ENCODE results near the gene CCDC40. TPM values are rescaled to one million over a fixed set of nuclear protein-coding genes. Genes with fewer than 3 reads are reported as not detected.

CCDC40 gene
- total and polyA plus RNA-seq, 2 of the 13 experiments (the other 11 are each of a cell fraction or from before 2014, with no cell fraction given), result 4.1 to 5.5 TPM

DNA sequence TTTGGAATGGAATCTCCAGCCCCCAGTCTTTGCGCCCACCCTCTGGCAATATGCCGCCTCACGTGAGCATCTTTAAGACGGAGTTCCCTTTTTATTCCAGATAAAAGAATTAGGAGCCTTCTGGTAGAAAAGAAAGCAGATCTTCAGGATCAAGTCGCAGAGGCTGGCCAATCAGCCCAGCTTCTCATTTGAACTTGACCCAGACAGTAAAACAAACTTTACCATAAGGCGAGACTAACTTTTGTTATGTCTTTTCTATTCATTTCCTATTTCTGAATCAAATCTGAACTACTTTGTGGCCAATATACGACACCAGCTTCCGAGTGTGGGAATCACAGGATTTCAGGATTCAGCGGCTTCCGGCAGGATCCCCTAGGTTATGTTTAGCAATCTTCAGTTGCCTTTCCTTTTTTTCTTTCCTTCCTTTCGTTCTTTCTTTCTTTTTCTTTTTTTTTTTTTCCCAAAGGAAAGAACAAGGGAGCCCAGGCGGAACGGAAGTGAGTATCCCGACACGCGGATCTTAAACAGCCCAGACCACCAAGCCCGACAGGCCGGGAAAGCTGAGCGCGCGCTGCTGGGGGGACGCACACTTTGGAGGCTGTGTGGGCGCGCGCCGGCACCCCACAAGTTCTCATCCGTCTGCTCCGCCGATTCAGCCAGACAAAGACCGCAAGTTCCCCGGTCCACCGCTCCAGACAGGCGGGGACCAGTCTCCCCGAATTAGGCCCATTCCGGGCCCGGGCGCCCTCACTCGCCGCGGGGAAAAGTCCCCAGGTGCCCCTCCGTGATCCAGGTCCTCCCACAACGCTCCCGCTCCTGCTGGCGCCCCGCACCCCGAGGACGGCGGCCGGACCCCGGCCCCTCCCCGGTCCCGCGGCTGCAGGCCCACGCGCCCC, 1.4 kb upstream of the CCDC40 start (continued):
- TF ChIP-seq, protein P1, sequence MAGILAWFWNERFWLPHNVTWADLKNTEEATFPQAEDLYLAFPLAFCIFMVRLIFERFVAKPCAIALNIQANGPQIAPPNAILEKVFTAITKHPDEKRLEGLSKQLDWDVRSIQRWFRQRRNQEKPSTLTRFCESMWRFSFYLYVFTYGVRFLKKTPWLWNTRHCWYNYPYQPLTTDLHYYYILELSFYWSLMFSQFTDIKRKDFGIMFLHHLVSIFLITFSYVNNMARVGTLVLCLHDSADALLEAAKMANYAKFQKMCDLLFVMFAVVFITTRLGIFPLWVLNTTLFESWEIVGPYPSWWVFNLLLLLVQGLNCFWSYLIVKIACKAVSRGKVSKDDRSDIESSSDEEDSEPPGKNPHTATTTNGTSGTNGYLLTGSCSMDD (CRISPR knock-in tag; IDR thresholded peaks at IDR 0.05), result no peak
- TF ChIP-seq KLF16 (CRISPR knock-in tag; IDR thresholded peaks at IDR 0.05) (no peak), BRD4 (CRISPR knock-in tag; IDR thresholded peaks at IDR 0.05) (no peak), SP5 (CRISPR knock-in tag; IDR thresholded peaks at IDR 0.05; ENCODE audit: borderline replicate concordance, low read depth) (no peak), HIVEP1 (CRISPR knock-in tag; IDR thresholded peaks at IDR 0.05) (no peak), ZNF773 (CRISPR knock-in tag; IDR thresholded peaks at IDR 0.05; ENCODE audit: borderline replicate concordance) (no peak)
- TF ChIP-seq, protein P2, sequence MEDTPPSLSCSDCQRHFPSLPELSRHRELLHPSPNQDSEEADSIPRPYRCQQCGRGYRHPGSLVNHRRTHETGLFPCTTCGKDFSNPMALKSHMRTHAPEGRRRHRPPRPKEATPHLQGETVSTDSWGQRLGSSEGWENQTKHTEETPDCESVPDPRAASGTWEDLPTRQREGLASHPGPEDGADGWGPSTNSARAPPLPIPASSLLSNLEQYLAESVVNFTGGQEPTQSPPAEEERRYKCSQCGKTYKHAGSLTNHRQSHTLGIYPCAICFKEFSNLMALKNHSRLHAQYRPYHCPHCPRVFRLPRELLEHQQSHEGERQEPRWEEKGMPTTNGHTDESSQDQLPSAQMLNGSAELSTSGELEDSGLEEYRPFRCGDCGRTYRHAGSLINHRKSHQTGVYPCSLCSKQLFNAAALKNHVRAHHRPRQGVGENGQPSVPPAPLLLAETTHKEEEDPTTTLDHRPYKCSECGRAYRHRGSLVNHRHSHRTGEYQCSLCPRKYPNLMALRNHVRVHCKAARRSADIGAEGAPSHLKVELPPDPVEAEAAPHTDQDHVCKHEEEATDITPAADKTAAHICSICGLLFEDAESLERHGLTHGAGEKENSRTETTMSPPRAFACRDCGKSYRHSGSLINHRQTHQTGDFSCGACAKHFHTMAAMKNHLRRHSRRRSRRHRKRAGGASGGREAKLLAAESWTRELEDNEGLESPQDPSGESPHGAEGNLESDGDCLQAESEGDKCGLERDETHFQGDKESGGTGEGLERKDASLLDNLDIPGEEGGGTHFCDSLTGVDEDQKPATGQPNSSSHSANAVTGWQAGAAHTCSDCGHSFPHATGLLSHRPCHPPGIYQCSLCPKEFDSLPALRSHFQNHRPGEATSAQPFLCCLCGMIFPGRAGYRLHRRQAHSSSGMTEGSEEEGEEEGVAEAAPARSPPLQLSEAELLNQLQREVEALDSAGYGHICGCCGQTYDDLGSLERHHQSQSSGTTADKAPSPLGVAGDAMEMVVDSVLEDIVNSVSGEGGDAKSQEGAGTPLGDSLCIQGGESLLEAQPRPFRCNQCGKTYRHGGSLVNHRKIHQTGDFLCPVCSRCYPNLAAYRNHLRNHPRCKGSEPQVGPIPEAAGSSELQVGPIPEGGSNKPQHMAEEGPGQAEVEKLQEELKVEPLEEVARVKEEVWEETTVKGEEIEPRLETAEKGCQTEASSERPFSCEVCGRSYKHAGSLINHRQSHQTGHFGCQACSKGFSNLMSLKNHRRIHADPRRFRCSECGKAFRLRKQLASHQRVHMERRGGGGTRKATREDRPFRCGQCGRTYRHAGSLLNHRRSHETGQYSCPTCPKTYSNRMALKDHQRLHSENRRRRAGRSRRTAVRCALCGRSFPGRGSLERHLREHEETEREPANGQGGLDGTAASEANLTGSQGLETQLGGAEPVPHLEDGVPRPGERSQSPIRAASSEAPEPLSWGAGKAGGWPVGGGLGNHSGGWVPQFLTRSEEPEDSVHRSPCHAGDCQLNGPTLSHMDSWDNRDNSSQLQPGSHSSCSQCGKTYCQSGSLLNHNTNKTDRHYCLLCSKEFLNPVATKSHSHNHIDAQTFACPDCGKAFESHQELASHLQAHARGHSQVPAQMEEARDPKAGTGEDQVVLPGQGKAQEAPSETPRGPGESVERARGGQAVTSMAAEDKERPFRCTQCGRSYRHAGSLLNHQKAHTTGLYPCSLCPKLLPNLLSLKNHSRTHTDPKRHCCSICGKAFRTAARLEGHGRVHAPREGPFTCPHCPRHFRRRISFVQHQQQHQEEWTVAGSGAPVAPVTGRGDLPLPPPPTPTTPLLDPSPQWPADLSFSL (CRISPR knock-in tag; IDR thresholded peaks at IDR 0.05), result 0 out of 2 replicates have a peak, but pooled peaks have one; percentile 32
- TF ChIP-seq, protein P3, sequence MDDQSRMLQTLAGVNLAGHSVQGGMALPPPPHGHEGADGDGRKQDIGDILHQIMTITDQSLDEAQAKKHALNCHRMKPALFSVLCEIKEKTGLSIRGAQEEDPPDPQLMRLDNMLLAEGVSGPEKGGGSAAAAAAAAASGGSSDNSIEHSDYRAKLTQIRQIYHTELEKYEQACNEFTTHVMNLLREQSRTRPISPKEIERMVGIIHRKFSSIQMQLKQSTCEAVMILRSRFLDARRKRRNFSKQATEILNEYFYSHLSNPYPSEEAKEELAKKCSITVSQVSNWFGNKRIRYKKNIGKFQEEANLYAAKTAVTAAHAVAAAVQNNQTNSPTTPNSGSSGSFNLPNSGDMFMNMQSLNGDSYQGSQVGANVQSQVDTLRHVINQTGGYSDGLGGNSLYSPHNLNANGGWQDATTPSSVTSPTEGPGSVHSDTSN (CRISPR knock-in tag; IDR thresholded peaks at IDR 0.05; ENCODE audit: borderline replicate concordance), result no peak
- TF ChIP-seq, protein P4, sequence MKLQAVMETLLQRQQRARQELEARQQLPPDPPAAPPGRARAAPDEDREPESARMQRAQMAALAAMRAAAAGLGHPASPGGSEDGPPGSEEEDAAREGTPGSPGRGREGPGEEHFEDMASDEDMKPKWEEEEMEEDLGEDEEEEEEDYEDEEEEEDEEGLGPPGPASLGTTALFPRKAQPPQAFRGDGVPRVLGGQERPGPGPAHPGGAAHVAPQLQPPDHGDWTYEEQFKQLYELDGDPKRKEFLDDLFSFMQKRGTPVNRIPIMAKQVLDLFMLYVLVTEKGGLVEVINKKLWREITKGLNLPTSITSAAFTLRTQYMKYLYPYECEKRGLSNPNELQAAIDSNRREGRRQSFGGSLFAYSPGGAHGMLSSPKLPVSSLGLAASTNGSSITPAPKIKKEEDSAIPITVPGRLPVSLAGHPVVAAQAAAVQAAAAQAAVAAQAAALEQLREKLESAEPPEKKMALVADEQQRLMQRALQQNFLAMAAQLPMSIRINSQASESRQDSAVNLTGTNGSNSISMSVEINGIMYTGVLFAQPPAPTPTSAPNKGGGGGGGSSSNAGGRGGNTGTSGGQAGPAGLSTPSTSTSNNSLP (IDR thresholded peaks at IDR 0.05; ENCODE audit: low read depth, low read length), result no peak
- TF ChIP-seq, protein P5, sequence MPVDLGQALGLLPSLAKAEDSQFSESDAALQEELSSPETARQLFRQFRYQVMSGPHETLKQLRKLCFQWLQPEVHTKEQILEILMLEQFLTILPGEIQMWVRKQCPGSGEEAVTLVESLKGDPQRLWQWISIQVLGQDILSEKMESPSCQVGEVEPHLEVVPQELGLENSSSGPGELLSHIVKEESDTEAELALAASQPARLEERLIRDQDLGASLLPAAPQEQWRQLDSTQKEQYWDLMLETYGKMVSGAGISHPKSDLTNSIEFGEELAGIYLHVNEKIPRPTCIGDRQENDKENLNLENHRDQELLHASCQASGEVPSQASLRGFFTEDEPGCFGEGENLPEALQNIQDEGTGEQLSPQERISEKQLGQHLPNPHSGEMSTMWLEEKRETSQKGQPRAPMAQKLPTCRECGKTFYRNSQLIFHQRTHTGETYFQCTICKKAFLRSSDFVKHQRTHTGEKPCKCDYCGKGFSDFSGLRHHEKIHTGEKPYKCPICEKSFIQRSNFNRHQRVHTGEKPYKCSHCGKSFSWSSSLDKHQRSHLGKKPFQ (CRISPR knock-in tag; IDR thresholded peaks at IDR 0.05; ENCODE audit: insufficient replicate concordance), result no peak
- TF ChIP-seq, protein P6, sequence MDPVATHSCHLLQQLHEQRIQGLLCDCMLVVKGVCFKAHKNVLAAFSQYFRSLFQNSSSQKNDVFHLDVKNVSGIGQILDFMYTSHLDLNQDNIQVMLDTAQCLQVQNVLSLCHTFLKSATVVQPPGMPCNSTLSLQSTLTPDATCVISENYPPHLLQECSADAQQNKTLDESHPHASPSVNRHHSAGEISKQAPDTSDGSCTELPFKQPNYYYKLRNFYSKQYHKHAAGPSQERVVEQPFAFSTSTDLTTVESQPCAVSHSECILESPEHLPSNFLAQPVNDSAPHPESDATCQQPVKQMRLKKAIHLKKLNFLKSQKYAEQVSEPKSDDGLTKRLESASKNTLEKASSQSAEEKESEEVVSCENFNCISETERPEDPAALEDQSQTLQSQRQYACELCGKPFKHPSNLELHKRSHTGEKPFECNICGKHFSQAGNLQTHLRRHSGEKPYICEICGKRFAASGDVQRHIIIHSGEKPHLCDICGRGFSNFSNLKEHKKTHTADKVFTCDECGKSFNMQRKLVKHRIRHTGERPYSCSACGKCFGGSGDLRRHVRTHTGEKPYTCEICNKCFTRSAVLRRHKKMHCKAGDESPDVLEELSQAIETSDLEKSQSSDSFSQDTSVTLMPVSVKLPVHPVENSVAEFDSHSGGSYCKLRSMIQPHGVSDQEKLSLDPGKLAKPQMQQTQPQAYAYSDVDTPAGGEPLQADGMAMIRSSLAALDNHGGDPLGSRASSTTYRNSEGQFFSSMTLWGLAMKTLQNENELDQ (CRISPR knock-in tag; IDR thresholded peaks at IDR 0.05; ENCODE audit: borderline replicate concordance), result no peak
